ENCODE data around the gene MDM2. TPM values are rescaled to one million over a fixed set of nuclear protein-coding genes. Genes with fewer than 3 reads are reported as not detected.

MDM2 gene
- total and polyA plus RNA-seq, 2 of the 13 experiments (the other 11 are each of a cell fraction or from before 2014, with no cell fraction given): 29.3 to 314 TPM

DNA sequence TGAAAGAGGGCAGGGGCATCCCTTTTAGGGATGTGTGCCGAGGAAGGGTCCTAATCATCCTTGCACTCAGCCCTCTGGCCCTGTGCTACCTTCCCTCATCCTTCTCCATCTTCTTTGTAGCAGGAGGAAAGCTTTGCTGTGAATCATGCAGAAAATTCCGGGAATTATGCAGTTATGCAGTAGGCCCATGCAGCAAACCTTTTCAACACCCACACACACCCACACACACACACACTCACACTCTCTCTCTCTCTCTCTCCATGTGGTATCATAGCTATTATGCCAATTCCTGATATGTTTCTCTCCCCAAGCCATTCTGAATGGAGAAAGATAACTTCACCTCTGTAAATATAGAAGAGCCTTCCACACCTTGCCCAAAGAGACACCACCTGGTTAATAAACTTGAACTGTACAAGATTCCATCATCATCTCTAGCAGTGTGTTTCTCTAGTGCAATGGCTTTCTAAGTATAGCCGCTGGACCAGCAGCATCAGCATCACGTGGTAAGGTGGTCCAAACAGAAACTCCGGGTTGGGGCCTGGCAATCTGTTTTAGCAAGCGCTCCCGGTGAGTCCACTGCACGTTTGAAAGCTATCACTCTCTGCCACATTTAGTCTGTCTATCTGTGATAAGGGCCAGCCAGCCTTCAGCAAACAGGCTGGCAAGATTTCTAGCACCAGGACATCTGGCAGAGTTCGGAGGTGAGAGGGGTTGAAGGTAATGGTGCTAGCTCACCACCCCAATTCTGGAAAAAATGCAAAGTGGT, 57.6 kb downstream of the MDM2 start:
- H4K20me1 ChIP-seq (ENCODE audit: insufficient read depth, low read length): no peaks in the 10 kb centered on the region
- H3K9ac ChIP-seq (ENCODE audit: insufficient read depth, low read depth, low read length): no peak overlapping the region
- BruUV-seq (replicated peaks): no TSS peak
- peaks cover 0 to 2% of the 10 kb centered on the region in 2 experiments; a peak in 1 of 5 replicates for H3K27me3 ChIP-seq (ENCODE audit: control insufficient read depth in 1 of 2, insufficient read depth in 2 of 2, low read length in 2 of 2)
- ATAC-seq (no peak), DNase-seq (ENCODE audit: low spot score) (no peak), FAIRE-seq (no peak)
- H3K27ac ChIP-seq (ENCODE audit: extremely low read length, insufficient read depth, low read length): no peak overlapping the region
- H3K4me2 ChIP-seq (ENCODE audit: low read depth, low read length): no peak overlapping the region
- H3K4me1 ChIP-seq (ENCODE audit: insufficient read depth, low read length): no peaks in the 10 kb centered on the region
- no peak overlapping the region for H3K4me3 ChIP-seq (replicated peaks in 1 of 3; ENCODE audit: insufficient read depth in 1 of 3, low read depth in 2 of 3, low read length in 3 of 3)
- H3K9me3 ChIP-seq (ENCODE audit: low read length): no peaks in the 10 kb centered on the region
- H3K79me2 ChIP-seq (ENCODE audit: insufficient read depth, low read length): no peaks in the 10 kb centered on the region
- ChIA-PET CTCF (ENCODE audit: low intra/inter-chr PET ratio, low total read pairs) (interaction anchor here (2.4 kb wide), 1 partner anchor 205 kb away, joined by 15 read pairs; no protein-coding TSS in a partner anchor), POLR2A (no interaction called here)
- in situ Hi-C loops (cut with HindIII; ENCODE audit: extremely low pct_ligation_motif_present, low pct_unique_long_range_greater_than_20kb): no loop called here
- H3K36me3 ChIP-seq (replicated peaks in 1 of 2; ENCODE audit: control insufficient read depth in 1 of 2, insufficient read depth in 2 of 2, low read length in 2 of 2): no peaks in the 10 kb centered on the region
- intact Hi-C loops (cut with micrococcal nuclease; ENCODE audit: unreplicated experiment): no loop called here
- WGBS (ENCODE audit: low lambda C conversion rate): 31% methylated on average over 8 of the region's 9 CpGs
- no peak overlapping the region for H2AFZ ChIP-seq (ENCODE audit: low read length)
- TF ChIP-seq, protein P1, sequence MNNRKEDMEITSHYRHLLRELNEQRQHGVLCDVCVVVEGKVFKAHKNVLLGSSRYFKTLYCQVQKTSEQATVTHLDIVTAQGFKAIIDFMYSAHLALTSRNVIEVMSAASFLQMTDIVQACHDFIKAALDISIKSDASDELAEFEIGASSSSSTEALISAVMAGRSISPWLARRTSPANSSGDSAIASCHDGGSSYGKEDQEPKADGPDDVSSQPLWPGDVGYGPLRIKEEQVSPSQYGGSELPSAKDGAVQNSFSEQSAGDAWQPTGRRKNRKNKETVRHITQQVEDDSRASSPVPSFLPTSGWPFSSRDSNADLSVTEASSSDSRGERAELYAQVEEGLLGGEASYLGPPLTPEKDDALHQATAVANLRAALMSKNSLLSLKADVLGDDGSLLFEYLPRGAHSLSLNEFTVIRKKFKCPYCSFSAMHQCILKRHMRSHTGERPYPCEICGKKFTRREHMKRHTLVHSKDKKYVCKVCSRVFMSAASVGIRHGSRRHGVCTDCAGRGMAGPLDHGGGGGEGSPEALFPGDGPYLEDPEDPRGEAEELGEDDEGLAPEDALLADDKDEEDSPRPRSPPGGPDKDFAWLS (CRISPR knock-in tag; IDR thresholded peaks at IDR 0.05; ENCODE audit: borderline replicate concordance): no peak
- TF ChIP-seq HMG20B (CRISPR knock-in tag; conservative IDR thresholded peaks at IDR 0.05) (no peak), ZNF460 (CRISPR knock-in tag; IDR thresholded peaks at IDR 0.05; ENCODE audit: borderline replicate concordance) (no peak), ELF1 (CRISPR knock-in tag; IDR thresholded peaks at IDR 0.05) (no peak), BCL6 (CRISPR knock-in tag; IDR thresholded peaks at IDR 0.05) (no peak), ZC3H4 (CRISPR knock-in tag; IDR thresholded peaks at IDR 0.05; ENCODE audit: borderline replicate concordance) (no peak), CHD2 (IDR thresholded peaks at IDR 0.05; ENCODE audit: low read depth, low read length) (no peak)
- TF ChIP-seq, protein P2, sequence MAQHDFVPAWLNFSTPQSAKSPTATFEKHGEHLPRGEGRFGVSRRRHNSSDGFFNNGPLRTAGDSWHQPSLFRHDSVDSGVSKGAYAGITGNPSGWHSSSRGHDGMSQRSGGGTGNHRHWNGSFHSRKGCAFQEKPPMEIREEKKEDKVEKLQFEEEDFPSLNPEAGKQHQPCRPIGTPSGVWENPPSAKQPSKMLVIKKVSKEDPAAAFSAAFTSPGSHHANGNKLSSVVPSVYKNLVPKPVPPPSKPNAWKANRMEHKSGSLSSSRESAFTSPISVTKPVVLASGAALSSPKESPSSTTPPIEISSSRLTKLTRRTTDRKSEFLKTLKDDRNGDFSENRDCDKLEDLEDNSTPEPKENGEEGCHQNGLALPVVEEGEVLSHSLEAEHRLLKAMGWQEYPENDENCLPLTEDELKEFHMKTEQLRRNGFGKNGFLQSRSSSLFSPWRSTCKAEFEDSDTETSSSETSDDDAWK (CRISPR knock-in tag; IDR thresholded peaks at IDR 0.05): no peak
- TF ChIP-seq, protein P3, sequence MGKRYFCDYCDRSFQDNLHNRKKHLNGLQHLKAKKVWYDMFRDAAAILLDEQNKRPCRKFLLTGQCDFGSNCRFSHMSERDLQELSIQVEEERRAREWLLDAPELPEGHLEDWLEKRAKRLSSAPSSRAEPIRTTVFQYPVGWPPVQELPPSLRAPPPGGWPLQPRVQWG (CRISPR knock-in tag; IDR thresholded peaks at IDR 0.05; ENCODE audit: borderline replicate concordance, low read depth): no peak
- TF ChIP-seq, protein P4, sequence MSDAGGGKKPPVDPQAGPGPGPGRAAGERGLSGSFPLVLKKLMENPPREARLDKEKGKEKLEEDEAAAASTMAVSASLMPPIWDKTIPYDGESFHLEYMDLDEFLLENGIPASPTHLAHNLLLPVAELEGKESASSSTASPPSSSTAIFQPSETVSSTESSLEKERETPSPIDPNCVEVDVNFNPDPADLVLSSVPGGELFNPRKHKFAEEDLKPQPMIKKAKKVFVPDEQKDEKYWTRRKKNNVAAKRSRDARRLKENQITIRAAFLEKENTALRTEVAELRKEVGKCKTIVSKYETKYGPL (CRISPR knock-in tag; IDR thresholded peaks at IDR 0.05): no peak
- TF ChIP-seq, protein P5, sequence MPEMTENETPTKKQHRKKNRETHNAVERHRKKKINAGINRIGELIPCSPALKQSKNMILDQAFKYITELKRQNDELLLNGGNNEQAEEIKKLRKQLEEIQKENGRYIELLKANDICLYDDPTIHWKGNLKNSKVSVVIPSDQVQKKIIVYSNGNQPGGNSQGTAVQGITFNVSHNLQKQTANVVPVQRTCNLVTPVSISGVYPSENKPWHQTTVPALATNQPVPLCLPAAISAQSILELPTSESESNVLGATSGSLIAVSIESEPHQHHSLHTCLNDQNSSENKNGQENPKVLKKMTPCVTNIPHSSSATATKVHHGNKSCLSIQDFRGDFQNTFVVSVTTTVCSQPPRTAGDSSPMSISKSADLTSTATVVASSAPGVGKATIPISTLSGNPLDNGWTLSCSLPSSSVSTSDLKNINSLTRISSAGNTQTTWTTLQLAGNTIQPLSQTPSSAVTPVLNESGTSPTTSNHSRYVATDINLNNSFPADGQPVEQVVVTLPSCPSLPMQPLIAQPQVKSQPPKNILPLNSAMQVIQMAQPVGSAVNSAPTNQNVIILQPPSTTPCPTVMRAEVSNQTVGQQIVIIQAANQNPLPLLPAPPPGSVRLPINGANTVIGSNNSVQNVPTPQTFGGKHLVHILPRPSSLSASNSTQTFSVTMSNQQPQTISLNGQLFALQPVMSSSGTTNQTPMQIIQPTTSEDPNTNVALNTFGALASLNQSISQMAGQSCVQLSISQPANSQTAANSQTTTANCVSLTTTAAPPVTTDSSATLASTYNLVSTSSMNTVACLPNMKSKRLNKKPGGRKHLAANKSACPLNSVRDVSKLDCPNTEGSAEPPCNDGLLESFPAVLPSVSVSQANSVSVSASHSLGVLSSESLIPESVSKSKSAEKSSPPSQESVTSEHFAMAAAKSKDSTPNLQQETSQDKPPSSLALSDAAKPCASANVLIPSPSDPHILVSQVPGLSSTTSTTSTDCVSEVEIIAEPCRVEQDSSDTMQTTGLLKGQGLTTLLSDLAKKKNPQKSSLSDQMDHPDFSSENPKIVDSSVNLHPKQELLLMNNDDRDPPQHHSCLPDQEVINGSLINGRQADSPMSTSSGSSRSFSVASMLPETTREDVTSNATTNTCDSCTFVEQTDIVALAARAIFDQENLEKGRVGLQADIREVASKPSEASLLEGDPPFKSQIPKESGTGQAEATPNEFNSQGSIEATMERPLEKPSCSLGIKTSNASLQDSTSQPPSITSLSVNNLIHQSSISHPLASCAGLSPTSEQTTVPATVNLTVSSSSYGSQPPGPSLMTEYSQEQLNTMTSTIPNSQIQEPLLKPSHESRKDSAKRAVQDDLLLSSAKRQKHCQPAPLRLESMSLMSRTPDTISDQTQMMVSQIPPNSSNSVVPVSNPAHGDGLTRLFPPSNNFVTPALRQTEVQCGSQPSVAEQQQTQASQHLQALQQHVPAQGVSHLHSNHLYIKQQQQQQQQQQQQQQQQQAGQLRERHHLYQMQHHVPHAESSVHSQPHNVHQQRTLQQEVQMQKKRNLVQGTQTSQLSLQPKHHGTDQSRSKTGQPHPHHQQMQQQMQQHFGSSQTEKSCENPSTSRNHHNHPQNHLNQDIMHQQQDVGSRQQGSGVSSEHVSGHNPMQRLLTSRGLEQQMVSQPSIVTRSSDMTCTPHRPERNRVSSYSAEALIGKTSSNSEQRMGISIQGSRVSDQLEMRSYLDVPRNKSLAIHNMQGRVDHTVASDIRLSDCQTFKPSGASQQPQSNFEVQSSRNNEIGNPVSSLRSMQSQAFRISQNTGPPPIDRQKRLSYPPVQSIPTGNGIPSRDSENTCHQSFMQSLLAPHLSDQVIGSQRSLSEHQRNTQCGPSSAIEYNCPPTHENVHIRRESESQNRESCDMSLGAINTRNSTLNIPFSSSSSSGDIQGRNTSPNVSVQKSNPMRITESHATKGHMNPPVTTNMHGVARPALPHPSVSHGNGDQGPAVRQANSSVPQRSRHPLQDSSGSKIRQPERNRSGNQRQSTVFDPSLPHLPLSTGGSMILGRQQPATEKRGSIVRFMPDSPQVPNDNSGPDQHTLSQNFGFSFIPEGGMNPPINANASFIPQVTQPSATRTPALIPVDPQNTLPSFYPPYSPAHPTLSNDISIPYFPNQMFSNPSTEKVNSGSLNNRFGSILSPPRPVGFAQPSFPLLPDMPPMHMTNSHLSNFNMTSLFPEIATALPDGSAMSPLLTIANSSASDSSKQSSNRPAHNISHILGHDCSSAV (CRISPR knock-in tag; IDR thresholded peaks at IDR 0.05; ENCODE audit: borderline replicate concordance): no peak

All from HepG2 (cell line).